Fibroblast of skin of left quadriceps (primary cell): ENCODE data around the gene OR52B4.
"Not testable (repeated sequence)": the region's sequence is repeated elsewhere in the genome, so short reads cannot be mapped to it uniquely, and the experiment has no call there.

Experiments
- DNase-seq, 2 experiments: peaks; one replicate each; pipeline ENCODE4 v3.0.0-alpha.2; 2013; ENCODE audit warnings: low read depth in 2 of 2

The OR52B4 gene

GRCh38 chr11:4368286-4368685 is at the start of gene OR52B4:
TSS of gene OR52B4 (minus strand) at chr11:4368386. CDS start at chr11:4368295, 91 bp downstream.
- DNase-seq: no peak

GRCh38 chr11:4416816-4417215 is 48.6 kb upstream of the OR52B4 start:
- no peak for DNase-seq

DNA sequence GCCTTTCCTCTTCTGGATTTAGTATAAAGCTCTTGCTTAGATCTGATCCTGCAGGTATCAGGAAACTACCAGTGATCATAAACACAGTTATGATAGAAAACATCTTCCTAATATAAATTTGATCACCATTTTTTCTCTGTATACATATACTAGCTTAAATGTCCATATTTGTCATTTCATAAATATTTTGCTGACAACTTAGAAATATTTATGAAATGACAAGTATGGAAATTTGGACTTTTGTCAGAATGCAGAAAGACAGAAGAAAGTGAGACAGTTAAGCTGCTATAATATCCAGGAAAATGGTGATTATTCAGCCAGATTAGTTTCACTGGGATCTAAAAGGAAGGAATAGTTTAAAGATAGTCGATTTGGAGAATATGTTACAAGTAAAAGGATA is 48.1 kb upstream of the OR52B4 start:
- no peak for DNase-seq

GRCh38 chr11:4406206-4406605 is 38.0 kb upstream of the OR52B4 start:
- DNase-seq: not testable (repeated sequence)

- no peak for DNase-seq
Measured at GRCh38 chr11:4393858-4394223, 25.7 kb upstream of the OR52B4 start.

- DNase-seq: peak; percentile 61 to 62
Measured at GRCh38 chr11:4393209-4393857, 25.1 kb upstream of the OR52B4 start, which contains the start of gene TRIM21. TSS of gene TRIM21 (minus strand) at chr11:4393702. CDS start at chr11:4390409, 3,293 bp downstream.

- no peak for DNase-seq
Measured at GRCh38 chr11:4388221-4388620, 20.0 kb upstream of the OR52B4 start.

DNA sequence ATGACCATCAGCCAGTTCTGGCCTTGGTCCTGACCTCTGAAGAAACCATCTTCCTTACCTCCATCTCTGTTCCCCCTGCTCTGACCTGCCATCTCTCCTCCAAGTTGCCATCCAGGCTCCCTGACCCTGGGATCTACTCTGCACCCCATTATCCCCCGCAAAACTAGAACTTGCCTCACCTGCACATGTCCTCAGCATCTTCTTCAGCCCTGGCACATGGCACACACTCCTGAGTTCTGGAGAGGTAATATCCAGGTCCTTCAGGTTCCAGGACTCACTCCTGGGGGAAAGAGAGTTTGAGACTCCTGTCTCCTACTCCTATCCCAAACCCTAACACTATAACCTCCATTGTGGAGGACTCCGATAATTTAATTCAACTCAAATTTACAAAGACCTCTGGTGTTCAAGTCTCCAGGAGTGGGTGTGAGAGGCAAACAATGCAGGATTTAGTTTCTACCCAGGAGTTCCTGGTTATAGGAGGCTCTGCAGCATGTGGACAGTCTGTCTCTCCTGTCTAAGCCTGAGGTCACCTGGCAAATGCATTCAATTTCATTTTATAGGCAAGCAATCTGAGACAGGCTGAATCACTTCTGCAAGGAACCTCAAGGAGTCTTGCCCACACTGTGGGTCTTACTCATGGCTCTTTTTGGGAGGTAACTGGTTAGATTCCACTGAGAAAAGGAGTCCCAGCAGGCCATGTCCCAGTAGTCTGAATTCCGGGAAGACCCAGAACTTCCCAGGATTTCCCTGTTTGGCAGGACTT is 18.0 kb upstream of the OR52B4 start:
- DNase-seq: no peak

GRCh38 chr11:4381901-4382300 is 13.7 kb upstream of the OR52B4 start:
- DNase-seq: no peak

DNA sequence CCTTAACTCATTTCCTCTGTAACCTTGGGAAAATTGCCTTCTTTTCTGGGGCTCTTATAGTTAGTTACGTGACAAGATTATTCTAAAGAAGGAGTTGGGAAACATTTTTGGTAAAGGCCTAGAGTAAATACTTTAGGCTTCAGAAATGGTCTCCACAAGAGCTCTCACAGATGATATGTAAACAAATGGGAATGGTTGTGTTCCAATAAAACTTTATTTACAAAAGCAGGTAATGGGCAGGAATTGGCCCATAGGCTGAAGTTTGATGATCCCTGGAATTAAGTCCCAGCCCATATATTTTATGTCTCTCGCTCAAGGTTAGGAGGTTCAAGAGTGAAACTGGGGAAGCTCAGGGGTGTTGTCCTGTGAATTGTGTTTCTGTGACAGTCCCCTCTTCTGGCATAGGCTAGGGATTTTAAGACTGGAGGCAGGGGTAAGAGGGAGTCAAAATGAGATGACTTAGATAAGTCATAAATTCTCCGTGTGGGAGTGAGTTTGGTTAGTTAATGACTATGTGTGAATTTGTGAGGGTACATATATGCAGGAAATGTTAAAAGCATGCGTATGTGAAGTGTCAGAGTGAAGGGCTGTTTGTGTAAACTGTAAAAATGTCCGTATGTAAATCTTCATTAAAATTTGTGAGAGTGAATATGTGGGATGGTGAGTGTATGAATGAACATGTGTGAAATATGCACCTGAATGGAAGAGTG is 7.4 kb upstream of the OR52B4 start:
- no peak for DNase-seq

DNA sequence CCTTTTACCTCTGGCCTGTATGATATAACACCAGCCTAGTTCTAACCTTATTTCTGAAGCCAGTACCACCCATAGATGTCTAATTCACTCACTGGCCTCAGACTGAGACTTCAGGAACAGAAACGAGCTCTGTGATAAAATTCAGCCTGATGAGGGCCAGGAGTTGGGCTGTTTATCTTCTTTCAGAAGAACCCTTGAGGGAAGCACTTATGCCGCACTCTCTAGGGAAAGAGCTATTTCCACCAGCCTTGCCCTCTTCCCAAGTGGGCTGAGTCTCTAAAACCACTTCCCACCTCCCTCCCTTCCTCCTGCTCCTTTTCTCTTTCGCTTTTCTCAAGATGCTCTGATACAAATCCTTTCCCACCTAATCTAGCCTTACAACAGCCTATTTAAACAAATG is 2.0 kb upstream of the OR52B4 start:
- DNase-seq: no peak

DNA sequence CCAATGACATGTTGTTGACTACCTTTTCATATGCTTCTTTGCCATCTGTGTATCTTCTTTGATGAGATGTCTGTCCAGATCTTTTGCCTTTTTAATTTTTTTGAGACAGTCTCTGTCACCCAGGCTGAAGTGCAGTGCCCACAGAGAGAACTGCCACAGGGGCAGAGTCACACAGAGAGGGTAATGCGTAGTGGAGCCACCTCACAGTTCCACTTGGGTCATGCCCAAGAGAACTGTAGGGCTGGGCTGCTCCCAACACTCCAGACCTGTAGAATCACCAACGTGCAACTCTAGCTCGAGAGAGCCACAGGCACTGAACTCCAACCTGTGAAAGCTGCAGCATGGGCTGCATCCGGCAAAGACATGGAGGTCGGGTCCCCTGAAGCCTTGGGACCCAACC is 20.0 kb downstream of the OR52B4 start:
- DNase-seq: not testable (repeated sequence)

- DNase-seq: not testable (repeated sequence)
Measured at GRCh38 chr11:4345366-4345765, 22.8 kb downstream of the OR52B4 start.

GRCh38 chr11:4334356-4334755 is 33.8 kb downstream of the OR52B4 start:
- DNase-seq: not testable (repeated sequence)
